Measurements from ENCODE around the gene SCGB1A1.
"Not testable (repeated sequence)": the region's sequence is repeated elsewhere in the genome, so short reads cannot be mapped to it uniquely, and the experiment has no call there.

SCGB1A1 gene, protein sequence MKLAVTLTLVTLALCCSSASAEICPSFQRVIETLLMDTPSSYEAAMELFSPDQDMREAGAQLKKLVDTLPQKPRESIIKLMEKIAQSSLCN

DNA sequence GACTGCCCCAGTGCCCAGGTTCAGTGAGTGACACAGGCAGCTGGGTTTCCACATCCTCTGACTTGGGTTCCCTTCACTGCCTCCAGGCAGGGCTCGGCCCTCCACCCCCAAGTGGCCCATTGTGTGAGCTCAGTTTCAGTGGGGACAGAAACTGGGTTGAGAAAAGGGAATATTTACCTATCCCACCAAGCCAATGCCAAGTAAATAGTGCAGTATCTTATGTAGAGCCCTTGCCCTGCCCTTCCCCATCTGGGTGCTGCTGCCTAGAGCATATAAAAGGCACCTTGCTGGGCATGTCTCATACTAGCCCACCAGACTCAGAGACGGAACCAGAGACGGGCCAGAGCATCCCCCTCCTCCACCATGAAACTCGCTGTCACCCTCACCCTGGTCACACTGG is at the start of gene SCGB1A1:
SCGB1A1 (plus strand) TSS at position 301 of the 400 bp plus-strand sequence; CDS start at position 364, 63 bp downstream.
- DNase-seq: no peak

DNA sequence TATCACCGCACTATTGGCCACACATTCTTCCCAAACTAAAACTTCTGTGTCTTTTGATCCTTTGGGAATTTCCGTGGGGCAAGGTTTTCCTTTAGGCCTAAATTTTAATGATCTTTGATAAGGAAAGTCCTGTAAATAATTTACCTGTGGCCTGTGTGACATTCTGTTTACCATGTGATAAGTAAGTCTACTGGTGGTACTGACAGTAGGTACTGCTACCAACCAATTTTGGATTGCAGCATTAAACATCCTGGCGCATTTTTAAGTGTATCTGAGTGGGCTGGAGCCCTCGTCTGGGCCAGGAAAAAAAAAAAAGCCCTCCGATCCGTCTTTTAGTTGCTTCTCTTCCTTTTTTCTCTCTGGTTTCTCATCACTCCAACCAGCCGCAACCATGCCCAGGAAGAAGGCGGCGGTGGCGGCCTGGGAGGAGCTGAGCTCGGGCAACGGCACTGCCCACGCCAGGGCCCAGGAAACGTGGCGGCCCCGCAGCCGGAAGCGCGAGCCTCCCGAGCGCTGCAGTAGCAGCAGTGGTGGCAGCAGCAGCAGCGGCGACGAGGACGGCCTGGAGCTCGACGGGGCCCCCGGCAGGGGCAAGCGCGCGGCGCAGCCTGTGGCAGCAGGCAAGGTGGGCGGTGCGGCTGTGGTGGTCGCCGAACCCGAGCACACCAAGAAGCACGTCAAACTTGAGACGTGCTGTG is 47.9 kb upstream of the SCGB1A1 start:
- DNase-seq: no peak

DNA sequence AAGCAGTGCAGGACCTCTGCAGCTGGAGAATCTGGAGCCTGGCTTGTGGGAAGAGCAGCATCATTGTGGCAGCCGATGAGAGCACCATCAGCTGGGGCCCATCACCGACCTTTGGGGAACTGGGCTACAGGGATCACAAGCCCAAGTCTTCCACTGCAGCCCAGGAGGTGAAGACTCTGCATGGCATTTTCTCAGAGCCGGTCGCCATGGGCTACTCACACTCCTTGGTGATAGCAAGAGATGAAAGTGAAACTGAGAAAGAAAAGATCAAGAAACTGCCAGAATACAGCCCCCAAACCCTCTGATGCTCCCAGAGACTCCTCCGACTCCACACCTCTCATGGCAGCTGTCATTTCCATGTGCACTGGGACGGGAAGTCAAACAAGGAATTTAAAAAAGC is 46.0 kb upstream of the SCGB1A1 start:
- no peak for DNase-seq

DNA sequence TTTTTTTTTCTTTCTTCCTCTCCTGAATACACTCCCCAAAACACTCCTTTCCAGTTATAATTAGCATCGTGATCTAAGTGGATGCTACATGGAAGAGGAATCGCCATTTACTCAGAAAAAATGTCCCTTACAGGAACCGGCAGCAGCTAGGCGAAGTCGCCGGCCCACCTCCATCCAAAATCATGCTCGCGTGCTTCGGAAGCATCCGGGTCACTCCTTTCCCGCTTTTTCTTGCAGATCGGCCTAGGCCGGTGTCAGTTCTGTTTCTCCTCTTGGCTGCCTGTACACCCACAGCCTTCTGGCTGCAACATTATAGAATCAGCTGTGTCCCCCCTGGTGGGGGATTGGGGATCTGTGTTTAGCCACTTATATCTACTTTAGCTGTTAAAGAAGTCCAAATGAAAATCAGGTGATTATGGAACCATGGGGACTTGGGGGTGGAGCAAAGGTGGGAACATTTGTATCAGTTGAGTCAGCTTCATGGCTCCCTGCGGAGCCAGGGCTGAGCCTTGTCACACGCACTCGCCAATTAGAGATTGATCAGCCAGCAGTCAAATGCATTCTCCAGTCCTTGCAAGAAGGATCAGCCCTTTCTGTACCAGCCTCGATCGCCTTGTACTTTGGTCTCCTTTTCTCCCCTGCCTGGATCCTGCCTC is 45.2 kb upstream of the SCGB1A1 start:
- no peak for DNase-seq

DNA sequence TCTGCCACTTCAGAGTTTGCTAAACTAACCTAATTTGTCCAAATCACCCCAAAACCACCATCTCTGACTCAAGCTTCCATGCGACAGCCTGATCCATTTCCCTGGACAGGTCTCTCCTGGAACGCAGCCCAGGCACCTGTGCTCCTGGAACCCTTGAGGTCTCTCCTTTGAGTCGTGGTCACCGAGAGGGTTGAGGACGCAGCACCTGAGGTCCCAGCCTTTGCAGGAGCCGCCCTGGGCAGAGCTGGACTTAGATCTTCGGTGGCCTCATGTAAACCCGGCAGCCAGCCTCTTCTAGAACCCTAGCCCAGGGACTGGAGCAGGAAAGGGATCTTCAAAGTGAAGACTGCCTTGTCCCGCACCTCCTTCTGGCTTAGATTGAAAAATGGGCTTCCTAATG is 44.0 kb upstream of the SCGB1A1 start:
- DNase-seq: no peak

DNA sequence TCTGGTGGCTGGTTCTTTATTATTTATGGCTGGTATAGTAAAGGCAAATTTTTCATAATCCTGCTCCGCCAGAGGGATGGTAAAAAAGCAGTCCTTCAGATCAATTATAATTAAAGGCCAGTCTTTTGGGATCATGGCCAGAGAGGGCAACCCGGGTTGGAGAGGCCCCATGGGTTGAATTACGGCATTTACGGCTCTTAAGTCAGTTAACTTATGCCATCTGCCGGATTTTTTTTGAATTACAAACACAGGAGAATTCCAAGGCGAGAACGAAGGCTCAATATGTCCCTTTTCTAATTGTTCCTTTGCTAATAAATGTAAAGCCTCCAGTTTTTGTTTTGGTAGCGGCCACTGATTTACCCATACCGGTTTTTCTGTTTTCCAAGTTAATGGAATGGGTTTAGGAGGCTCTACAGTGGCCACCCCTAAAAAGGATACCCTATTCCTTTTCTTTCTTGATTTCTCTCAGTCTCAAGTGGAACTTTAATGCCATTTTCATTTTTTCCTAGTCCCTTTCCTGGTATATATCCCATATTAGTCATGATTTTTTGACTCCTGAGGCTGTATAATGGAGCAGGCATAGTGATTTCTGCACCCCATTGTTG is 40.3 kb upstream of the SCGB1A1 start:
- DNase-seq: peak in 15 of 56 donors; percentile 12 to 48 (median 31)

DNA sequence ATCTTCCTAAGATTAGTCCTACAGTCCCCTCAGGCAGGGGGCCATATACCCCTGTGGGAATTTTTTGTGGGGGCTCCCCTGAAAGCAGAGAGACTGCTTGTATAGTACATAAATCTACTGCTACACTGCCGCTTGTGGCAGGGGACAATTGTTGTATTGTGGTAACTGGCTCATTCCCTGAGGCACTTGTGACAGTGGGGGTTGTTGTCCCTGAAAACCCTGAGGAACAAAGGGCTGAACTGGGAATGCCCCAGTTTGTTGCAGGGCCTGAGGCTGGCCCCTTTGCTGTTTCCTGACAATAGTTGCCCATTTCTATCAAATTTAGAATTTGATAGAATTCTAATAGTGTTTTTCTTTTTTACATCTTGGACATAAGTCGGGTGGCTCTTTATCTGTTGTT is 39.2 kb upstream of the SCGB1A1 start:
- DNase-seq: peak in 45 of 56 donors; percentile 8 to 83 (median 59)

DNA sequence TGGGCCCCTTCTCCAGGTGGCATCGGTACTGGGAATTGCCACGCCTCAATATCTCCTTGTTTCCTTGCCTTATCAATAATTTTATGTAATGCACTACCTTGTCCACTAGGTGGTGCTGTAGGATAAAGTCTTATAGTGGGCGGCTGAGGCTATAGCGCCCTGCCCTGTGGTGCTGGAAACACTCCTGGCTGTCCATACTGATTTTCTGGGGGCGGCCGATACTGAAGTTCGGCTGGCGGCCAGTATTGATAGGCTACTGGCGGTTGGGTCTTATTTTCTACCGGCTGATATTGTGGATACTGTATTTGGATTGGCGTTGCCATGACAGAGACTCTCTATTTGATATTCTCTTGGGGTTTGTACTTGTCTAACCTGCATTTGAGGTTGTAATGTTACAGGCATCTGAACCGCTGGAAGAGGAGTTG is 38.0 kb upstream of the SCGB1A1 start:
- DNase-seq: peak in 34 of 56 donors; percentile 8 to 56 (median 34)

DNA sequence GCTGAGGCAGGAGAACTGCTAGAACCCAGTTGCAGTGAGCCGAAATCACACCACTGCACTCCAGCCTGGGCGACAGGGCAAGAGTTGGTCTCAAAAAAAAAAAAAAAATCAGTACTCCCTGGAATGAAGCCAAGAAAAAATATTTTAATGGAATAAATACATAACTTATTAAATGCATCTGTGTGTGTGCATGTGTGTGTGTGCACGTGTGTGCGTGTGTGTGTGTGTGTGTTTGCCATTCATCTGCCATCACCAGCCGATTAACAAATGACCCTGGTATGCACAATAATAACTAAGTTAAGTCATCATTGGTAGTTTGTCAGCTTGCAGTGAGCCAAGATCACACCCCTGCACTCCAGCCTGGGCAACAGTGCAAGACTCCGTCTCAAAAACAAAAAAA is 35.0 kb upstream of the SCGB1A1 start:
- DNase-seq: no peak

DNA sequence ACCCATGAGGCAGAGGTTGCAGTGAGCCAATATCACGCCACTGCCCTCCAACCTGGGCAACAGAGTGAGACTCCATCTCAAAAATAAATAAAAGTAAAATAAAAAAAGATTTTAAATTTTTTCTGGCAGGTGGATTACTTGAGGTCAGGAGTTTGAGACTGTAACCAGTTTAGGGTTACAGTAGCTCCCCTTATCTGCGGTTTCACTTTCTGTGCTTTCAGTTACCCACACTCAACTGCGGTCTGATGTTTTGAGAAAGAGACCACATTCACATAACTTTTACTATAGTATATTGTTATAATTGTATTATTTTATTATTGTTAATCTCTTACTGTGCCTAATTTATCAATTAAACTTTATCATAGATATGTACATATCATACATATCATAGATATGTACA is 32.8 kb upstream of the SCGB1A1 start:
- DNase-seq: not testable (repeated sequence)

DNA sequence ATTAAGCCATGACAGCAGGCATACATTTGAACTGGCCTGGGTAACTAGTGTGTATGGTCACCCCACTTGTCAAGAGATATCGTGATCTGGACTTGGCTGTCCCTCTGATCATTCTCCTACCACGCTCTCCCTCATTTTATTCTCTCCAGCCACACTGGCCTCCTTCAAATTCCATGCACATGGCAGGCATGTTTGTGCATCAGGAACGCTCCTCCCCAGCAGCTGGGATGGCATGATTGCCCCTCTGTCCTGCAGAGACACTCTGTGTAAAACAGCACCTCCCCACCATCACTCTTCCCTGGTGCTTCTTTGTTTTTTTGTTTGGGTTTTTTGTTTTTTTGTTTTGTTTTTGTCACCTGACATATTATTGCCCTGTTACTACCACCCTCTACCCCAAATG is 31.5 kb upstream of the SCGB1A1 start:
- no peak for DNase-seq

DNA sequence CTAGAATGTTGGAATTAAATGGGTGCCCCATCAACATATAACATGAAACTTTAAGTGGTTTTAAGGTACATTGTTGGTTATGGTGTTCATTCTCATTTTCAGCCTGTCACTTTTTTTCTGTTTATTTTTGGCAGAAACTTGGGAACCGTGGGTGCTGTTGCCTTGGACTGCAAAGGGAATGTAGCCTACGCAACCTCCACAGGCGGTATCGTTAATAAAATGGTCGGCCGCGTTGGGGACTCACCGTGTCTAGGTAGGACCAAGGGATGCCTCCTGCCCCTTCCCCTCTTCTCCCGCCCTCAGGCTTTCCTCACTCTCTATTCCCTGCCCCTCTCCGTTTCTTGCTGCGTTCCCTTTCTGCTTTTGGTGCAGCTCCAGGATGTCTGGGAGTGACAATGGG is 29.8 kb upstream of the SCGB1A1 start:
- DNase-seq: no peak

DNA sequence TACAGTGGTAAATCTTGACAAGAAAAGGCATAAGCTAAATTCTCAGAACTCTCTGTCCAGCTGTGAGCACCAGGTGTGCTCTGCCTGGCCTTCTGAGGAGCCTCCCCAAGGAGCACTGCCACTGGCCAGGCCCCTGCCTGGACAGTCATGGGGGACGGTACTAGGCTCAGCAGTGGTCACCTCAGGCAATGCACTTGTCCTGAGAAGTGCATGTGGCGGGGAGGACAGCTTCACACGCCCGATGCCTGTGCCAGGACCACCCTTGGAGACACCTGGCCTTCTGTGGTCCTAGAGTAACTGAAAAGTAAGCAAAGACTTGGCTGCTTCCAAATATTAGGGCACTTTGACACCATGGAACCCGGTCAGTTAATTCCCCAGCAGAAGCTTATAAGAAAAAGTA is 28.6 kb upstream of the SCGB1A1 start:
- DNase-seq: no peak

DNA sequence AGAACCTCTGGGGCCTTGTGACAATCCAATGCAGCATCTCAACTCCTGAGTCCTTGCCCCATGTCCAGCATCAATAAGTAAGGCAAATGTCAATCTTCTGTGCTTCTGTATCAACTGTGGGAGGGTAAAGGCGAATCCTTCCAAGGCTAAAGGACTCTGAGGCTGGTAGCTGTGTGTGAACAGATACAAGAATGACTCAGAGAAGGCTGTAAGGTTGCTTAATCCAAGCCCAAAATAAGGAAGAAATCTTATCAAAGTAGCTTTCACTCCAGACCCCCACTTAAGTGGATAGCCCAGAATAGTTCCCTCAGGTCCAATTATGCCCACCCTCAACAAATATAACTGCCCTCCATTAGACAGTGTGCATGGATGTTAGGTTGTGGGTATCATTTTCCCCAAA is 28.1 kb upstream of the SCGB1A1 start:
- DNase-seq: no peak

DNA sequence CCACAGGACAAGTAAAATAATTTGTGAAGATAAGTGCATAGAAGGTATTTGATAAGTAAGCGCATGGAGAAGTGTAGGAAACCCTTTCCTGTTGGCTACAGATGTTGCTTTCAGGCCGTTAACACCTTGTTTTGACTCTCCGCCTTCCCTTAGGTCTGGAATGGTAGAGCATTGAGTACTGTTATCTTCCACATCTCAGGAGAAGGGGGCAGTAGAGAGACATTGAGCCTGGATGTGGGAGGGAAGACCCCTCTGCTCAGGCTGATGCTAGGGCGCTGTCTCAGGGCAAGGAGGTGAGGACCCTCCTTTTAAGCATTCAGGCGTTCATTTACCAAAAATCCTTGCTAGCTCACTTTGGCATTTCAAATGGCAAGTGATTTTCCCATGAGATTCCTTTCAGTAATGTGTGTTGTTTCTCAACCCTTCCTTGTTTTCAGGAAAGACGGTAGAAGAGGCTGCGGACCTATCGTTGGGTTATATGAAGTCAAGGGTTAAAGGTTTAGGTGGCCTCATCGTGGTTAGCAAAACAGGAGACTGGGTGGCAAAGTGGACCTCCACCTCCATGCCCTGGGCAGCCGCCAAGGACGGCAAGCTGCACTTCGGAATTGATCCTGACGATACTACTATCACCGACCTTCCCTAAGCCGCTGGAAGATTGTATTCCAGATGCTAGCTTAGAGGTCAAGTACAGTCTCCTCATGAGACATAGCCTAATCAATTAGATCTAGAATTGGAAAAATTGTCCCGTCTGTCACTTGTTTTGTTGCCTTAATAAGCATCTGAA is 27.0 kb upstream of the SCGB1A1 start:
- DNase-seq: no peak

DNA sequence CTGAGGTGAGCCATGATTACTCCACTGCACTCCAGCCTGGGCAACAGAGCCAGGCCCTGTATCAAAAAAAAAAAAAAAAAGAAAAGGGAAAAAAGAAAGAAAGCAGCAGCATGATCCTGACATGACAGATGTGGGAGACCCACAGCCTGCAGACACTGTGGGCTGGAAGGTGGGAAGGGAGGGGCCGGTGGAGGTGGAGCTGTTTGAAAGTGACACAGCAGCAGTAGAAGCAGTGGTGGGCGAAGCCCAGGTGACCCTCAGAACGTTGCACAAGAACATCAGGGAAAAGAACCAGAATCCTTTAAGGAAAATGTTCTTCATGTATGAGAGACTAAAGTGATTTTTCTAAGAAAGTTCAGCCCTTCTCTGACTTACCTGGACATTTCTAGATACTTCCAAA is 26.3 kb upstream of the SCGB1A1 start:
- no peak for DNase-seq

DNA sequence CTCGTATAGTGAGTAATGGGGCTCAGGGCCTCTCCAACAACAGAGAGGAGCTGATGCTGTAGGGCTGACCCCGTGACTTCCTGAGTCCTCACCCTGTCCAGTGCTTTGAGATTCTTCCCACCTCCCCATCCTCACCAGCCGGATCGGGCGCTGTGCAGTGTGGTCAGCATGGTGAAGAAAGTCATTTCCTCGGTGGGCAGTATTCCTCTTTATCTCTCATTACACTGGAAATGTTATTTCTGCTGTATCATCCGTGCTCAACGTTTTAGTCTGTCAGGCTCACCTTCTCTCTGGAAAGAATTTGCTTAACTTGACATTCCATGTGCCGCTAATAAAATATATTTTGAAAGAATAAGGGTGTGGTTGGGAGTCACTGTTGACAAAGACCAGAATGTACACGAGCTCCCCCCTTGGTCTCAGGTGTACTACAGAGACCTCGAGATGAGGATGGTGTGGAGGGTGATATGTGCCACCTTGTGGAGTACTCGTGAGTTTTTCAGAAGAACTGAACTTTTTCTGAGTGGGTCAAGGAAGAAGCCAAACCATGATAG is 25.7 kb upstream of the SCGB1A1 start:
- no peak for DNase-seq

DNA sequence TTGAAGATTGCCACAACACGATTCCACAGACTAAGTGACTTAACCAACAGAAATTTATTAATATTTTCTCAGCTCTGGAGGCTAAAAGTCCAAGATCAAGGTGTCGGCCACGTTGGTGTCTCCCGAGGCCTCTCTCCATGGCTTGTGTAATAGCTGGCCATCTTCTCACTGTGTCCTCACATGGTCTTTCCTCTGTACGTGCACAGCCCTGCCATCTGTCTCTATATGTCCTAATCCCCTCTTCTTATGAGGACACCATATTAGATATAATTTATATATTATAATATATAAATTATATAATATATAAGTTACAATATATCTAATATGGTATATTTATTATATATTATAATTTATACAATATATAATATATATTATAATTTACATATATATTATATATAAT is 25.1 kb upstream of the SCGB1A1 start:
- no peak for DNase-seq

DNA sequence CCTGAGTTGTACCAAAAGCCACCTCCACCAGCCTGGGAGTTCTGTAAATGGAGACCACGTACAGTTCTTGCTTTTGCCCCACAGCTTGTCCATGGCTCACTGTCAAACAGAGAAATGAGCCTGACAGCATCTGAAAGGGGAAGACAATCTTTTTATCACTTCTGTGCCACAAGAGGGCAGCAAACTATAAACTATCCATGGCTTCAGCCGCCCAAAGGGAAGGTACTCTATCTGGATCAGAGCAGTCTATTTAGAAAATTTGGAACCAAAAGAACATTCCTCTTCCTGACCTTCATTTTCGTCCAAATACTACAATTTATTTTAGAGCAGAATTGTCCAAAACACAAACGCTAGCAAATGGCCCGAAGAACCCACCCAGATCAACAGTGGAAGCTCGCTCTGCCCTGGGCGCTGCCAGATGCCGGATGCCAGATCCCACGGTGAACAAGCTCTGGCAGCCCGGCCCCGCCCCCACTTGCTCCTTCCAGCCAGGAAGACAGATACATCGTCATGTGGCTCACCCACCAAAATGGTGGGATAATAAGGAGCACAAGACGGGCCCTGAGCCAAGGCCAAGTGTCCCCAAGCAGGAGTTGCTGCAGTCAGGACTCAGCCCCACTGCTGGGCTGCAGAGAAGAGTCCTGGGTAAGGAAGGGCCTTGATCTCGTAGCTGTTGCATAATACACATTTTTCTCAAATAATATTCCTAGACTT is 23.9 kb upstream of the SCGB1A1 start:
- DNase-seq: peak in 50 of 56 donors; percentile 26 to 87 (median 66)

DNA sequence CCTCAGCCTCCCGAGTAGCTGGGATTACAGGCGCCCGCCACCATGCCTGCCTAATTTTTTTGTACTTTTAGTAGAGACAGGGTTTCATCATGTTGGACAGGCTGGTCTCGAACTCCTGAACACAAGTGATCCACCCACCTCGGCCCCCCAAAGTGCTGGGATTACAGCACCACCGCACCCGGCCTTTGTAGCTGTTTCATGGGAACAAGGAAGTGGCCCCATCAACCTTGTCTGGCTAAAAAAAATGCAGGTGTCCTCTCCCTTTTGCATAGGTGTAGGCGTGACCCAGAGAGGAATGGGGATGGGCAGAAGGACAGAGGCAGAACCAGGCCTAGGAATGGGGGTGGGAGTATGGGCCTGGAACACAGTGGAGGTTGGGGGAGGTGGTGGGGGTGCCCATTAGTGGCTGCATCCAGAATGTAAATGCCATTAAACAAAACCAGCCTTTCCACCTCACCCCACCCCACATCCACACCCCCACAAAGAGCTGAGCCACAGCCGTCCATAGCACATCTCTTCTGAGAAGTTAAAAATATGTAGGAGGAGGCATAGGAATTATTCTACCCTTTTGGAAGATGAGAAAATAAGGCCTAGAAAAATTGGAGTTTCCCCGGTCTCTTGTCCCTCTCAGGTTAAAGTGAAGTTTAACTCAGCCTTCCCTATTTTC is 22.8 kb upstream of the SCGB1A1 start:
- no peak for DNase-seq
